GM19324 (cell line): Measurements from ENCODE around the gene PRKCQ.
A peak's percentile ranks its signal among the peaks of the same experiment; 100 is the strongest.

Experiments
- ATAC-seq: cut with Tn5 transposase; IDR thresholded peaks from one replicate; pipeline ENCODE4 v1.9.1; 2021; ENCODE audit warnings: mild to moderate bottlenecking, moderate library complexity; ENCODE audit not compliant: unreplicated experiment, low FRiP score

Gene PRKCQ

DNA sequence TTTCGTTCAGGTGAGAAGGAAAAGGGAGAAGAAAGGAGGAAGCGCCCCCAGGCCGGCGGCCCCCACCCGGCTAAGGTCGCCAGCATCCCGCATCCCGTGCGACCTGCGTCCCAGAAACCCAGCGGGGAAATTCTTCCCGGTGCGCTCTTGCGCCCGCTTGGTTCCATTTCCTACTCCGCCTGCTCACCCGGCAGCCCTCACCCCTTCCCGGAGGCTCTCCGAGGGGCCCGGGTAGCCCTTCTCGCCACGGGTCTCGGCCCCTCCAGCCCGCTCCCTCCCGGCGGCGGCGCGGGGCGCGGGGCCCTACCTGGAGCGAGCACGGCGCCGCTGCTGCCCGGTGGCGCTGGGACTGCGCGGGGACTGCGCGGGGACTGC is at the start of gene PRKCQ:
Gene PRKCQ, minus strand, starts transcription at position 373 of the 375 bp plus-strand sequence. CDS start 65,141 bp downstream, outside the sequence.
- peak; percentile 18 for ATAC-seq

DNA sequence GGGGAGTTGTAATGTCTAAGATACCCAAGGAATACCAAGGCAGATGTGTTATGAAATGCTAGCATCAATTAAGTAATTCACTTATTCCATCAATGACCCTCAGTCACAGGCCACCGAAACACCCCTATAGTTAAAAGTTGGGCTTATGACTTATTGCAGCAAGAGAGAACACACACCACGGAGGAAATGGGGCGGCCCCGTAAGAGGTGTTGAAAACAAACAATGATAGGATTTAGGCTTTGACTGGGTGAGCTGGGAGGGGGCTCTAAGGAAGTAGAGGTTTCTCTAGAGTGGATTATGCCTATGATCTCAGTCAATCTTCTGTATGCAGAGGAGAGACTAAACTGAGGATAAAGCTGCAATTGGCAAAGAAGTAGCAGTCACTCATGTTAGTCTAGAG is 45.4 kb upstream of the PRKCQ start:
- no peak for ATAC-seq

DNA sequence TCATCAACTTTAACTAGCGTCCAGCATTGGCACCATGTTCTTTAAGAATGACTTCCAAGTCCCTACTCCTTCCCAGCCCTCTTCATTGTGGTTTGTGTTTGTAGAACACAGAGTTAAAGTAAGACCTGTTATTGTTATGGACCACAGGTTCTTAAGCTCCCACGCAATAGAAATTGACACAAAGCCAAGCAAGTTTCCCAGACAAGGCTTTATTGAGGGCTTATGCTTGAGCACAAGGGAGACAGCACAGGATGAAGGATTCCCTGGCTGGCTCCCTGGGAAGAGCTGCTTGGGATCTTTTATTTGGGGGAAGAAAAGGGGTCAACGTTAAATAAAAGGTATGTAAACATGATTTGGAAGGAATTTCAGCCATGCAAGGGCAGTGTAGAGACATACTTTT is 44.3 kb upstream of the PRKCQ start:
- no peak for ATAC-seq

DNA sequence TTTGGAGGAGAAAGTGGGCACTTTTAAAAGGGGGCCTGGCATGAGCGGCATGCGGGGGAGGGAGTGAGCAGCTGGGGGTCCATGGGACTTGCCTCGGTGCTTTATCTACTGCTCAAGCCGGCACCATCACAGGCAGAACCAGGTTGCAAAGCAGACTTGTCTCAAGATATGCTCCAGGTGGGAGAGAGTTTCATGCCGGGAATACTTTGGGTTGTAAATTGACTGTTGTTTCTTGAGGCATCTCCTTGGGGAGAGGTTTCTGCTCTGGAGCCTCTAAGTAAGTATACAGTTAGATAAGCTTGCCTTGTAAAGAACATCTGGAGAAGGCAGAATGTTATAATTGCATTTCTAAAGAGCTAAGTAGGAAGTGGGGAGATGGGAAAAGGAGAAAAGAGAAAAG is 42.8 kb upstream of the PRKCQ start:
- ATAC-seq: no peak

GRCh38 chr10:6621536-6621935 is 41.5 kb upstream of the PRKCQ start:
- ATAC-seq: no peak

DNA sequence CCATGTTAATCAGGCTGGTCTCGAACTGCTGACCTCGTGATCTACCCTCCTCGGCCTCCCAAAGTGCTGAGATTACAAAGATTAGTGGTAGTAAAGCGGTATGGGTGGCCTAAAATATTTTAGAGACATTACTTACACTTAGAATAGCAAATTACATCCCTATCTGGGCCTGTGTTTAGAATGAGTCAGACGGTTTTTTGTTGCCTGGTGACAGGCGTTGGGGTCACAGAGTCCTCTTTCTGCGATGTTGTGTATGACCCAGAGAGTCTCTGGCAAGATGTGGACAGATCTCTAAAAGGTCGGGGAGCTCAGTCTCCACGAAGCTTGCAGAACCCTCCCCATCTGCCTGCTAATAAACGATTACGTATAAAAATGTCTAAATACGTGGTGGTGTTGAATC is 39.6 kb upstream of the PRKCQ start:
- ATAC-seq: no peak

GRCh38 chr10:6618340-6618739 is 38.3 kb upstream of the PRKCQ start:
- no peak for ATAC-seq

- ATAC-seq: no peak
These were observed 37.4 kb upstream of the PRKCQ start for GRCh38 chr10:6617309-6618076.

GRCh38 chr10:6615971-6616370 is 35.9 kb upstream of the PRKCQ start:
- ATAC-seq: no peak

DNA sequence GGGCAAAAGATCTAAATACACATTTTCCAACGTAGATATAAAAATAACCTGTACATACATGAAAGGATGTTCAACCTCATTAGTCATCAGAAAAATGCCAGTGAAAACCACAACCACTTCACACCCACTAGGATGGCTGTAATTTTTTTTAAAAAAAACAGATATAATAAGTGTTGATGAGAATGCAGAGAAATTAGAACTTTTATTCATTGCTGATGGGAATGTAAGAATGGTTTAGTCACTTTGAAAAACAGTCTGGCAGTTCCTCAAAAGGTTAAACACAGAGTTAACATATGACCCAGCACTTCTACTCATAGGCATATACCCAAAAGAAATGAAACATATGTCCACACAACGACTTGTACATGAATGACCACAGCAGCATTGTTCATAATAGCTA is 32.3 kb upstream of the PRKCQ start:
- no peak for ATAC-seq

- ATAC-seq: no peak
These were observed 30.6 kb upstream of the PRKCQ start for GRCh38 chr10:6610647-6611046.

DNA sequence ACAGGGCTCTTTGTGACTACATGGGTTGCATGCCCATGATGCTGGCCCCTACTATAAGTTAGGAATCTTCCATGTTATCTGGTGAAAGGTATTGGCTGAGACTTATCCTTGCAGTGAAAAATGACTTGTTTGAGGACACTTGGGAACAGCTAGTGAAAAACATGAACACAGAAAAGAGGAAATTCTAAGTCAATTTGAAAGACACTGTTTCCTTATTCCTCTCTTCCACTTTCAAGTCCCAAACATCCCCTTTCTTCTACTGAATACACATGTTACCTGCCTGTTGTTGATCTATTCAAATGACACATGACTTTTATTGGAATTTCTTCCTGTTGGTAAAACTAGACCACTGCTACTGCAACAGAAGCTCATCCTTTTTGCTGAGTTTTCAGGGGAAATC is 29.5 kb upstream of the PRKCQ start:
- no peak for ATAC-seq

DNA sequence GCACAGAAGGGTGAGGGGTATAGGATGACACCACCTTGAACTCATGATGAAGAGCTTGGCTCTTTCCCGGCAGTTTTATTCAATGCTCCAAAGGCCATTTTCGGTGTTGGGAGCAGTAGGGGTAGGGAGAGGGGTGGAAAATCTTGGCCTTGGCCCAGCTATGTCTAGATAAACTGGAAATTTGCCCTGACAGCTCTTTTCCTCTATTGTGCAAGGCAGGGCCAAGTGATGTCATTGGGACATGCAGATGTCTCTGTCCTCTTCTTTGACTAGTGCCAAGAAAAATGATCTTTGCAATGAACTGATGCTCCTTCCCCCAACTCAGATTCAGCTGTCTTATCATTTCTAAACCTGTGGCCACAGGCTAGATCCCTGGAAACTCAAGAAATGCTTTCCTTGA is 27.7 kb upstream of the PRKCQ start:
- ATAC-seq: no peak

DNA sequence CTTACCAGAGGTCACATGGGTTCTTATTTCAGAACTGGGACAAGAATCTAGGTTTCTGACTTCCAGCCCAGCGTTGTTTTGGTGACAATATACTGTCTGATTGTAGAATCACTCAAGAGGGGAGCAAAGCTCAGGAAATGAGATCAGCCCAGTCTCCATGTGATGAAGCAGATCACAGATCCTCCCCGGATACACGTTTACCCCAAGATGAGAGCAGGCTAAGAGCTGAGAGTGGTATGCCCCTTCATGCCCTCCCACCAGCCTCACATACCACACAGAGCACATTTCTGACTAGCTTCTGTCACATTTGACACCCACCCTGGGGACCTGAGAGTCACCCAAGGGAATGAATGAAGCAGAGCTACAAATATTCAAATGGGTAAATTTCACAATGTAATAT is 27.1 kb upstream of the PRKCQ start:
- ATAC-seq: no peak

DNA sequence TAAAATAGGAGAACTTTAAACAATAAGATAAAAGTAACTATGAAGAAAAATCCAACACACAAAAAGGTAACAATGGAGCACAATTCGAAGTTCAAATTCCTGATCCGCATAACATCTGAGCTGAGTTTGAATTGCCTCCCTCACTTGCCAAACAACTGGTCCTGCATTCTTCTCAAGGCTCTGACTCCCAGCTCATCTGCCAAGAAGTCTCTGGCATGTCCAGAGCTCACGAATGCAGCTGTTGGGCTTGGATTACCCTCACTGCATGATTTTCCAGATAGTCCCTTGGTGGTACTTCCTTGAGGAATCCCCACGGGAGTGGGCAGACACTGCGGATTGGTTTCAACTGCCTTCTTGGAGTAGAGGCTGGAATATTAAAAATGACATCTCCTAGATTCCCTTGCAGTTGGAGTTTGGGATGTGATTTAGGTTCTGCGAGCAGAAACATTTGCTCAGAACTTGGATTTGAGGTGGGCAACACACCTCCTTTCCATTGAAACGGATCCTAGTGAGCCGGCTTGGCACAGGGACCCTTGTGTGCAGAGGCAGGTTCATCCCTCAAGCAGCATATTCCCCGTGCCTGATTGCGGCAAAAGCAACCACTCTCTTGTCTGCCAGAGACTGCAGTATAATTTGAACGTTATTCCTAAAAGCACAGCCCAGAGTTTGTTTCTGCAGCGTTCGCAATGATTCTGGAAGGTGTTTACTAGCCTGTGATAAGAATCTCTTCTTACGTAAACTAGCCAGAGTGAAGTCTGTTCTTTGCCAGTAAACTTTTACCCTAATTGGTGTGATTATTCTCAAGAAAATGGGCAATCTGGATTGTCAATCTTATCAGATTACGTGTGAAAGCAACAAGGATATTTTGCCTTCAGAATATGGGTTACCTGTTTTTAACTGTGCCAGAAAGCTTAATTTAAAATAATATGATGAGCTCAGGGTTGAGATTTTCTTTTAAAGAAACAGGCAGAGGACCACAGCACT is 23.4 kb upstream of the PRKCQ start:
- no peak for ATAC-seq

DNA sequence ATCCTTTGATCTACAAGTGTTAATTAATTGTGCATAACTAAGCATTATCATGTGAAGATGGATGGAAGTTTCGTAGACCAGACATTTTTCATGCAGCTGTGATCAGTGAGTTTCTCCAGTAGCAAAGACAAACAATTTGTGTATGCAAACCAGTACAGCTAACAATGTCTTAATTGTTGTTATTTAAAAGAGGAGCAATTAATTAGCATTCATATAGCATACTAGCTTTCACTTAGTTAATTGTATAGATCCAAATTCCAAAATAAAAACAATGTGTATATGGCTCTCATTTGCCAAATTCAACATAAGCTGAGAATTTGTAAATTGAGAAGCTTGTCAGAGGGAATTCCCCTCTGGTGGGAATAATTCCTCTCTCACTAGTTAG is 22.6 kb upstream of the PRKCQ start:
- ATAC-seq: no peak

GRCh38 chr10:6602026-6602699 is 22.1 kb upstream of the PRKCQ start:
- no peak for ATAC-seq

DNA sequence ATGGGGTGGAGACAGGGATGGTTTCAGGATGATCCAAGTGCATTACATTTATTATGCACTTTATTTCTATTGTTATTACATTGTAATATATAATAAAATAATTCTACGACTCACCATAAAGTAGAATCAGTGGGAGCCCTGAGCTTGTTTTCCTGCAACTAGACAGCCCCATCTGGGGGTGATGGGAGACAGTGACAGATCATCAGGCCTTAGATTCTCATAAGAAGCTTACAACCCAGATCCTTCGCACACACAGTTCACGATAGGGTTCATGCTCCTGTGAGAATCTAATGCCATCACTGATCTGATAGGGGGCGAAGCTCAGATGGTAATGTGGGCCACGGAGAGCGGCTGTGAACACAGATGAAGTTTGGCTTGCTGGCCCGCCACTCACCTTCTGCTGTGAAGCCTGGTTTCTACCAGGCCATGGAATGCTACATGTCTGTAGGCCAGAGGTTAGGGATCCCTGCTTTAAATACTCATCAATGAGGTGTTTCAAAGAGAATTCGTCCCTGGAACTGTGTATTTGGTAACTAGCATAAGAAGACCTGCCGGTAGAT is 21.2 kb upstream of the PRKCQ start:
- ATAC-seq: no peak

DNA sequence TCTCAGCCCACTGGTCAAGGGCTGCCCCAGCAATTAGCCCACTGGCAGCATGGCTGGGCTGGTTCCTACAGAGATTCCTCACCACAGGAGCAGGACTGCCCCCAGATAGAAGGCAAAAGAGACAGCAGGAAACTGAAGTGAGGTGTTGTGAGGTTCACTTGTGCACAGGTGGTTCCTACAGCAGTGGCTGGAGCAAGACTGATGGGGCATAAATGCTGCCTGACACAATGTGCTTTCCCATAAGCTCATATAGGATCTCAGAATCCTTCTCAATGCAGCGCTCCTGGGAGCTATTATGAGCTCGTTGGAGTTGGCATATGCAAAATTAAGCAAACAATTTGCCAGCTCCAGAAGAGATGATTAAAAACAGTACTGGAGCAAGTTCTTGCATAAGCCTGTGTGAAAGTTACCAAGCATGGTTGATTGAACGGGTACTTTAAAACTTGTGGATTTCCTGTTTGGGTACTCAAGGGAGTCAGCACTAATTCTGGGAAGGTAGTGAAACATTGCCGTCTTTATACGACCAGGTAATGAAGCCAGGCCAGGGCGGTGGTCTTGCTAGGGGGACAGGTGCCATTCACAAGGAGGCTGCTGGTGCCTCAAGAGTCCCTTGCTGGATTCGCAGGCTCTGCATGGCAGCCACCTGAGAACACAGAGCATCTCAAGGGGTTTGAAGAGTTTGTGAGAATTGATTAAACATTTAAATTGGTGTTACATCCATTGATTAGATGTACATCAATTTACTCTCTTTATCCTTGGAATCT is 20.3 kb upstream of the PRKCQ start:
- ATAC-seq: no peak

DNA sequence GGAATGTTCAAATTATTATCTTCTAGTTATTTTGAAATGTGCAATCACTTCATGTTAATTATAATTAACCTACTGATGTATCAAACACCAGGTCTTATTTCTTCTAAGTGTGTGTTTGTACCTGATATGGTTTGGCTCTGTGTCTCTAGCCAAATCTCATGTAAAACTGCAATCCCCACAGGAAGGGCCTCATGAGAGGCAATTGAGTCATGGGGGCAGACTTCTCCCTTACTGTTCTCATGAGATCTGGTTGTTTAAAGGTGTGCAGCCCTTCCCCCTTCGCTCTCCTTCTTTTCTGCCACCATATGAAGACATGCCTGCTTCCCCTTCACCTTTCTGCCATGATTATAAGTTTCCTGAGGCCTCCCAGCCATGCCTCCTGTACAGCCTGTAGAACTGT is 18.6 kb upstream of the PRKCQ start:
- no peak for ATAC-seq
